Measurements from ENCODE around the gene OR13C3. TPM values are rescaled to one million over a fixed set of nuclear protein-coding genes. Genes with fewer than 3 reads are reported as not detected.

Gene OR13C3
- total and polyA plus RNA-seq, 3 donors from 2014 or later, result 0.55 TPM; not detected in 2

DNA sequence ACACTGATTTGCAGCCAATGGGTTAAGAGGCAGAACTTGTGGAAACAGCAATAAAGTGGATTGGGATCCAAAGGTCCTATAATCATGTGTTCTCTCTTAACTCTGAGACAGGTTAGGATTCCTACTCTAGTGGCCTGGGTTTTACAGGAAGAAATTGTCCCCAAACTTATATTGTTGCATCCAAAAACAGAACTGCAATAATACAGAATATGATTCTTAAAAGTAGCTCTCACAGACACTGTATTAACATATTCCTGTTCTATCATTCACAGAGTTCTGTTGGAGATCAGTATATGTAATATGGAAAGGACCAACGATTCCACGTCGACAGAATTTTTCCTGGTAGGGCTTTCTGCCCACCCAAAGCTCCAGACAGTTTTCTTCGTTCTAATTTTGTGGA lies 32.2 kb upstream of the OR13C3 start, which contains the start of gene OR13C8:
OR13C8 (plus strand) TSS at position 301 of the 400 bp plus-strand sequence; CDS start at position 301, 0 bp downstream.
- no peaks in the 10 kb centered on the region for H3K36me3 ChIP-seq (ENCODE audit: low read depth, missing control alignments)
- no peak for TF ChIP-seq POLR2A (IDR thresholded peaks at IDR 0.05)
- TF ChIP-seq, protein P1, sequence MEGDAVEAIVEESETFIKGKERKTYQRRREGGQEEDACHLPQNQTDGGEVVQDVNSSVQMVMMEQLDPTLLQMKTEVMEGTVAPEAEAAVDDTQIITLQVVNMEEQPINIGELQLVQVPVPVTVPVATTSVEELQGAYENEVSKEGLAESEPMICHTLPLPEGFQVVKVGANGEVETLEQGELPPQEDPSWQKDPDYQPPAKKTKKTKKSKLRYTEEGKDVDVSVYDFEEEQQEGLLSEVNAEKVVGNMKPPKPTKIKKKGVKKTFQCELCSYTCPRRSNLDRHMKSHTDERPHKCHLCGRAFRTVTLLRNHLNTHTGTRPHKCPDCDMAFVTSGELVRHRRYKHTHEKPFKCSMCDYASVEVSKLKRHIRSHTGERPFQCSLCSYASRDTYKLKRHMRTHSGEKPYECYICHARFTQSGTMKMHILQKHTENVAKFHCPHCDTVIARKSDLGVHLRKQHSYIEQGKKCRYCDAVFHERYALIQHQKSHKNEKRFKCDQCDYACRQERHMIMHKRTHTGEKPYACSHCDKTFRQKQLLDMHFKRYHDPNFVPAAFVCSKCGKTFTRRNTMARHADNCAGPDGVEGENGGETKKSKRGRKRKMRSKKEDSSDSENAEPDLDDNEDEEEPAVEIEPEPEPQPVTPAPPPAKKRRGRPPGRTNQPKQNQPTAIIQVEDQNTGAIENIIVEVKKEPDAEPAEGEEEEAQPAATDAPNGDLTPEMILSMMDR (IDR thresholded peaks at IDR 0.05), result no peak
- WGBS, 2 donors, result 71 to 79% methylated on average over 4 of the region's 4 CpGs
- DNase-seq, result no peak
- H3K4me1 ChIP-seq, result no peaks in the 10 kb centered on the region
- H3K27ac ChIP-seq, result no peak within 1 kb of the TSS
- no peaks in the 10 kb centered on the region for H3K27me3 ChIP-seq
- intact Hi-C loops (cut with DNase I; ENCODE audit: low total_unique reads), result no loop called here
- no peaks in the 10 kb centered on the region for H3K9me3 ChIP-seq
- no peak within 1 kb of the TSS for H3K4me3 ChIP-seq

DNA sequence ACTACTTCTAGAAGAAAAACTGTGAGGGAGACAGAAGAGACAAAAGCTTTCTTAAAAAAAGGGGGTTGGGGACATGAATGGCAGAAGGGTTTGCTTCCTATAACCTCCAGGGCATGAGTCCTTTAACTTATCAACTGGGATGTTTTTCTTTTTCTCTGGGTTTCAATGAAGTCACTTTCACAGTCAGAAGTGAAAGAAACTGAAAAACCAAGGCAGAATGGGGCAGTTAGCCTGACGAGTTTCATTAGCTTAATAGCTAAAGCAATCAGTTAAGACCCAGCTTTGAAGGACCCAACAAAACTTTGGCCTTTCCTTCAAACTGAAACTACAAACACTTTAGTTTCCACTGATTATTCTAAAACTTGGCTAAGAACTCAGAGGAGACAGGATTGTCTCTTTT lies 27.7 kb upstream of the OR13C3 start:
- H3K4me1 ChIP-seq, result no peaks in the 10 kb centered on the region
- no peaks in the 10 kb centered on the region for H3K9me3 ChIP-seq
- no peaks in the 10 kb centered on the region for H3K27me3 ChIP-seq
- H3K4me3 ChIP-seq, result no peak overlapping the region
- H3K27ac ChIP-seq, result no peak overlapping the region
- DNase-seq, result no peak
- TF ChIP-seq, protein P1 (IDR thresholded peaks at IDR 0.05), result no peak
- TF ChIP-seq POLR2A (IDR thresholded peaks at IDR 0.05), result no peak
- no peaks in the 10 kb centered on the region for H3K36me3 ChIP-seq (ENCODE audit: low read depth, missing control alignments)
- WGBS, 2 donors, result 41 to 66% methylated on average over 1 of the region's 1 CpG
- intact Hi-C loops (cut with DNase I; ENCODE audit: low total_unique reads), result no loop called here

DNA sequence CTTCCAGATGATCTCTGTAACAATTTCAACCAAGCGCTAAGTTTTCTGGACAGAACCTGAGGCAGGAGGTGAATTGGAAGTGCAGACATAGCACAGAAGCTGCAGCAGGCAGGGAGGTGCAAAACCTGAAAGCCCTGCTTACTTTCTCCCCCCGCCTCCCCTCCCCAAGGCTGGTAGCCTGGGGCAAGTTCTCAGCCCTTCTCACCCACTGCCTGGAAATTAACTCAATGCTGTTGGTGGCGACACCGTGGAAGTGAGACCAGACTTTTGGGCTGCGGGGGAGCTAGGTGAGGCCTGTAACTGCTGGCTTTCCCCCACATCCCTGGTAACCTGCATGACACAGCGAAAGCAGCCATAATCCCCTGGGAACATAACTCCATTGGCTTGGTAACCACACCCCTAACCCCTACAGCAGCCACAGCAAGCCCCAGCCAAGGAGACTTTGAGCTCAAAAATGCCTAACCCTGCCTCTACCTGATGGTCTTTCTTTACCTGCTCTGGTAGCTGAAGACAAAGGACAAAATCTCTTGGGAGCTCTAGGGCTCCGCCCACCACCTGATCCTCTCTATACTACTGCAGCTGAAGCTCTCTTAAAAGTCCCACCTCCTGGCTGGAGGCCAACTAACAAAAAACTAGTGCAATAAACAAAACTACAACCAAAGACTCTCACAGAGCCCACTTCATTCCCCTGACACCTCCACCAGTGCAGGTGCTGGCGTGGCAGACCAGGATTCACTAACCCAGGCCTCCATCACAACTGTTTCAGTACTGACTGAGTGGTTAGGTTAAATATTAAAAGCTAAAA lies 20.4 kb upstream of the OR13C3 start:
- Histone ChIP-seq H3K9me3 (no peaks in the 10 kb centered on the region), H3K4me3 (no peak overlapping the region), H3K27me3 (no peaks in the 10 kb centered on the region), H3K27ac (no peak overlapping the region), H3K4me1 (no peaks in the 10 kb centered on the region), H3K36me3 (ENCODE audit: low read depth, missing control alignments) (no peaks in the 10 kb centered on the region)
- WGBS, 2 donors, result 90 to 96% methylated on average over 8 of the region's 8 CpGs
- DNase-seq, result no peak
- TF ChIP-seq, protein P1 (IDR thresholded peaks at IDR 0.05), result no peak
- TF ChIP-seq POLR2A (IDR thresholded peaks at IDR 0.05), result no peak
- intact Hi-C loops (cut with DNase I; ENCODE audit: low total_unique reads), result no loop called here

DNA sequence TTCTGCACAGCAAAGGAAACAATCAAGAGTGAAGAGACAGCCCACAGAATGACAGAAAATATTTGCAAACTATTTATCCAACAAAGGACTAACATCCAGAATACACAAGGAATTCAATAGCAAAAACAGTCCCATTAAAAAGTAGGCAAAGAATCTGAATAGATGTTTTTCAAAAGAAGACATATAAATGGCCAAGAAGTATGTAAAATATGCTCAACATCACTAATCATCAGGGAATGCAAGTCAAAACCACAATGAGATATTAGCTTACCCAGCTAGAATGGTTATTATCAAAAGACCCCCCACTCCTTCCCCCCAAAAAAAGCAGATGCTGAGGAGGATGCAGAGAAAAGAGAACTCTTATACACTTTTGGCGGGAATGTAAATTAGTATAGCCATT lies 18.9 kb upstream of the OR13C3 start:
- no peak for DNase-seq

More for the DNA sequence above, 18.9 kb upstream of the OR13C3 start:
- Histone ChIP-seq H3K27ac (no peak overlapping the region), H3K9me3 (no peaks in the 10 kb centered on the region), H3K36me3 (ENCODE audit: low read depth, missing control alignments) (no peaks in the 10 kb centered on the region), H3K27me3 (no peaks in the 10 kb centered on the region), H3K4me1 (no peaks in the 10 kb centered on the region), H3K4me3 (no peak overlapping the region)
- intact Hi-C loops (cut with DNase I; ENCODE audit: low total_unique reads), result no loop called here
- TF ChIP-seq, protein P1 (IDR thresholded peaks at IDR 0.05), result no peak
- TF ChIP-seq POLR2A (IDR thresholded peaks at IDR 0.05), result no peak
- 92 to 100% methylated on average over 1 of the region's 1 CpG for WGBS, 2 donors

All from testis (tissue), 3 donors.